Measurements from ENCODE around the gene PLK5.
"Not testable (repeated sequence)": the region's sequence is repeated elsewhere in the genome, so short reads cannot be mapped to it uniquely, and the experiment has no call there.

PLK5 gene

GRCh38 chr19:1526066-1526778 lies 2.3 kb downstream of the PLK5 start:
- no peak for DNase-seq

DNA sequence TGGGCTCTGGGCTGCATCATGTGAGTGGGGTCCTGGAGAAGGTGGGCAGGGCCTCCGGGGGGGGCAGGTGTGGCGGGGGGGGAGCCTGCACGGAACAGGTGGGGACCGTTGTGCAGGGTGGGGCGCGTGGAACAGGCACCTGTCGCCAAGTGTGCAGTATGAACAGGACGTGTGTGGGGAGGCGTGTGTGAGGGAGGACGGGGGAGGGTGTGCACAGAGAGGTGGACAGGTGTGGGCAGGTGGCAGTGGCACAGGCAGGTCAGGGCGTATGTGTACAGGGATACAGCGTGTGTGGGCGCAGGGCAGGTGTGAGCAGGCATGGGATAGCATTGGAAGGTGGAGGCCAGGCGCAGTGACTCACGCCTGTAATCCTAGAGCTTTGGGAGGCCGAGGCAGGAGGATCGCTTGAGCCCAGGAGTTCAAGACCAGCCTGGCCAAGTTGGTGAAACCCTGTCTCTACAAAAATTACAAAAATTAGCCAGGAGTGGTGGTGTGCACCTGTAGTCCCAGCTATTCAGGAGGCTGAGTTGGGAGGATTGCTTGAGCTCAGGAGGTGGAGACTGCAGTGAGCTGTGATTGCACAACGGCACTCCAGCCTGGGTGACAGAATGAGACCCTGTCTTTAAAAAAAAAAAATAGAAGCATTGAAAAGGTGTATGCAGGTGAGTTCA lies 3.2 kb downstream of the PLK5 start:
- DNase-seq, result no peak

- no peak for DNase-seq
These were observed 3.9 kb downstream of the PLK5 start for GRCh38 chr19:1527650-1528309.

DNA sequence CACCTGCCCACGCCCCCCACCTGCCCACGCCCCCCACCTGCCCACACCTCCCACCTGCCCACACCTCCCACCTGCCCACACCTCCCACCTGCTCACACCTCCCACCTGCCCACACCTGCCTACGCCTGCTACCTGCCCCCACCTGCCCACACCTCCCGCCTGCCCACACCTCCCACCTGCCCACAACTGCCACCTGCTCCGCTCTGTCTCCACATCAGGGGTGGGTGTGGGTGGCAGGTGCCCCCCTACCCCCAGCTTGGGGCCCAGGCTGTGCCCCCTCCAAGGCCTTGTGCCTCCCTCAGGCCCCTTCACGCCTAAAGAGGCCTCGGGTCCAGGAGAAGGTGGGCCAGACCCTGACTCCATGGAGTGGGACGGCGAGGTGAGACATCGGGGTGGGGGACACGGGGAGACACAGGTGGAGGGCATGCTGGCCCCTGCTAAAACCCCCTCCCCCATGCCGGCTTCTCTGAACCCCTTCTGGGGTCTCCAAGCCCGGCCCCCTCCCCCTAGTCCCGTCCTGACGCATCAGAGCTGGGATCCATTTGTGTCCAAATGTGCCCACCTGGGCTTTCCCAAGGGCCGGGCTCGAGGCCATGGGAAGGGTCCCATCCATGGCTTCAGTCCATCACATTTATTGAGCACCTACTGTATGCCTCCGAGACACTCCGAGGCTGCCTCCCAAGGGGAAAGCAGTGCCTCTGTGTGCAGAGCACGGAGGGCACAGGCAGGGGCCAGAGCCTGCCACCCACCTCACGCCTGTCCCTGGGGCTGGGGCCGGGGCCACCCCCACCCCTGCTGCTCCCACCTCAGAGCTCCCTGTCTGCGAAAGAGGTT lies 4.9 kb downstream of the PLK5 start:
- DNase-seq, result no peak

DNA sequence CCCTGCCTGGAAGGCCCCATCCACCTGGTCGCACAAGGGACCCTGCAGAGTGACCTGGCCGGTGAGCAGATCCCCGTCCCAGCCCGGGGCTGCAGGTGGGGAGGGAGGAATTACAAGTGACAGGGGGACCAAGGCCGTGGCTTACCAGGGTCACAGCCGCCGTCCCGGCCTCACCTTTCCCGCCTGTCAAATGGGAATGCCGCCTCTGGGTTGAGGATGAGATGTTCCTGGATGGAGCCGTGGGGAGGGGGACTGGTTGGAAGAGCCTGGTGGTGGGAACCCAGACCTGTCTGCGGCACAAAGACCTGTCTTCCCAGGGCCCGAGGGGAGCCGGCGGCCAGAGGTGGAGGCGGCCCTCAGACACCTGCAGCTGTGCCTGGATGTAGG lies 5.5 kb downstream of the PLK5 start:
- no peak for DNase-seq

DNA sequence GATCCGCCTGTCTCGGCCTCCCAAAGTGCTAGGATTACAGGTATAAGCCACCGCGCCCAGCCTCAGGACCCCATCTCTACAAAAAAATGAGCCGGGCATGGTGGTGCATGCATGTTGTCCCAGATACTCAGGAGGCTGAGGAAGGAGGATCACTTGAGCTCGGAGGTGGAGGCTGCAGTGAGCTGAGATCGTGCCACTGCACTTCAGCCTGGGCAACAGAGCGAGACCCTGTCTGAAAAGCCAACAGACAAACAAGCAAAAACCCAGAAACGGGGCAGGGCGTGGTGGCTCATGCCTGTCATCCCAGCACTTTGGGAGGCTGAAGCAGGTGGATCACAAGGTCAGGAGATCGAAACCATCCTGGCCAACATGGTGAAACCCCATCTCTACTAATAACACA lies 7.0 kb downstream of the PLK5 start:
- not testable (repeated sequence) for DNase-seq

DNA sequence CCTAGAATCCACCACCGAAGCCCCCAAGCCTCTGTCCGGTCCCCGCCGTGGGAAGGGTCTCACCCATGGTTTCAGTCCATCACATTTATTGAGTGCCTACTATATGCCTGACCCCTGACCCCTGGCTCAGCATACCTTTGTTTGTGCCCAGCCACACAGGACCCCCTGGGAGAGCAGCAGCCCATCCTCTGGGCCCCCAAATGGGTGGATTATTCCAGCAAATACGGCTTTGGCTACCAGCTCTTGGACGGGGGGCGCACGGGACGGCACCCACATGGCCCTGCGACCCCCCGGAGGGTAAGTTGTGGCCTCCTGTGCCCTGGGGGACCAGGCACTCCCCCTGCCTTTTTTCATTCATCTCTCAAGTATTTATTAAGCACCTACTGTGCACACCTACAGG lies 7.7 kb downstream of the PLK5 start:
- DNase-seq, result no peak

GRCh38 chr19:1532003-1532402 lies 8.1 kb downstream of the PLK5 start:
- DNase-seq, result no peak

DNA sequence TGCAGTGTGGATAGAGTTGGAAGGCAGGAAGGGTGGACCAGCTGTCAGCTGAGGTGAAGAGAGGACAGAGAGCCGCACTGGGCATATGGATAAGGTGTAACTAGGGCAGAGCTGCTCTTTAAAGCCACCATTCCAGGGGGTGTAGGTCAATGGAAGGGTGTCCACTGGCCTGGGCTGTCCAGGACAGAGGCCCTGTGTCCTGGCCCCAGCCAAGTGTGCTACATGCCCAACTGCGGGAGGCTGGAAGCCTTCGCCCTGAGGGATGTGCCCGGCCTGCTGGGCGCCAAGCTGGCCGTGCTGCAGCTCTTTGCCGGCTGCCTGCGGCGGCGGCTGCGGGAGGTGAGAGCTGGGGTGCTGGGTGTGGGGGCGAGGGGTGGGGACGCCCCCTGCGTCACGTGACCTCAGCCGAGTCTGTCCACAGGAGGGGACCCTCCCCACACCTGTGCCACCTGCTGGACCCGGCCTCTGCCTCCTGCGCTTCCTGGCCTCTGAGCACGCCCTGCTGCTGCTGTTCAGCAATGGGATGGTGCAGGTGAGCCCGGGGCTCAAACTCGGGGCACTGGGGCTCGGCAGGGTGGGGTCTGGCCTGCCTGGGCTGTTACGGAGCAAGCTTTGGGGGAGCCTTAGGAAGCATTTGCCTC lies 9.8 kb downstream of the PLK5 start:
- no peak for DNase-seq

DNA sequence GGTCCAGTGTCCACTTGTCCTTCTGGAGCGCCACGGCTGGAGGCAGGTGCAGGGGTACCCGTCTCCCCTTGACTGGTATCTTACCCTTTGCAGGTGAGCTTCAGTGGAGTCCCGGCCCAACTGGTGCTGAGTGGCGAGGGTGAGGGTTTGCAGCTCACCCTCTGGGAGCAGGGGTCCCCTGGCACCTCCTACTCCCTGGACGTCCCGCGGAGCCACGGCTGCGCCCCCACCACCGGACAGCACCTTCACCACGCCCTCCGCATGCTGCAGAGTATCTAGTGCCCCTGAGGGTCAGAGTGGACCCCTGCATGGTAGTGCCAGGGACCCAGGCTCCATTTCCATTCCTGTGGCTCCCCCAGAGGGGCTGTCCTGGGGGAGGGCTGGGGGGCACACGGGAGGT lies 11.1 kb downstream of the PLK5 start:
- no peak for DNase-seq

DNA sequence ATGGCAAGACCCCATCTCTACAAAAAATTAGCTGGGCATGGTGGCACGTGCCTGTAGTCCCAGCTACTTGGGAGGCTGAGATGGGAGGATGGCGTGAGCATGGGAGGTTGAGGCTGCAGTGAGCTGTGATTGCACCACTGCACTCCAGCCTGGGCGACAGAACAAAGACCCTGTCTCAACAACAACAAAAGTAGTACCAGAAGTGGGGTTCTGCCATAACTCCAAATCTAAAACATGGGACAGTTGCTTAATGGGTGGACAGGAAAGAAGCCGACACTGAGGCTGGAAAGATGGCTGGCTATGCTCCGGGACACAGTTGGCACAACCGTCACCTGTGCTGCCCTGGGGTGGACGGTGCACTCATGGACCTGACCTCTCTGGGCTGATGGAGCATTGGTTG lies 11.8 kb downstream of the PLK5 start:
- not testable (repeated sequence) for DNase-seq

DNA sequence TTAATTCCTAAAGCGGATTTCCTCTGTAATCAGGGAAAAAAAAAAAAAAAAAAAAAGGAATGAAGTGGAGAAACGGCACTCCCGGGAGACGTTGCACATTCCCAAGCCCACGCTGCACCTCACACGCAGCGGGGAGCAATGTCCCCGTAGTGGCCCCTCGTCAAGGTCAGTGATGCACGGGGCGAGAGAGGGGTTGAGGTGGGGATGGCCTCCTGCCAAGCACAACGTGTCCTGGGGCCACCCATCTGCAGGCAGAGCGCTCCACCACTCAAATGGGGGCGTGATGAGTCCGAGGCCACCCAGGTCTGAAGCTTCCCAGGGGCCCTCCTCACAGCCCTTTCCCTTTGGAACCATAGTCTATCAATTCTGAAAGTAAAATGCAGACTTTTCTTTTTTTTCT lies 15.1 kb downstream of the PLK5 start:
- DNase-seq, result no peak

DNA sequence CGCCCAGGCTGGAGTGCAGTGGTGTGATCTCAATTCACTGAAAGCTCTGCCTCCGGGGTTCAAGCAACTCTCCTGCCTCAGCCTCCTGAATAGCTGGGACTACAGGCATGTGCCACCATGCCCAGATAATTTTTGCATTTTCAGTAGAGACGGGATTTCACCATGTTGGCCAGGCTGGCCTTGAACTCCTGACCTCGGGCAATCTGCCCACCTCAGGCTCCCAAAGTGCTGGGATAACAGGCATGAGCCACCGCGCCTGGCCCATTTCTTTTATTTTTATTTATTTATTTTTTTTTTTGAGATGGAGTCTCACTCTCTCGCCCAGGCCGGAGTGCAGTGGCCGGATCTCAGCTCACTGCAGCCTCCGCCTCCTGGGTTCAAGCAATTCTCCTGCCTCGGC lies 15.9 kb downstream of the PLK5 start:
- not testable (repeated sequence) for DNase-seq

DNA sequence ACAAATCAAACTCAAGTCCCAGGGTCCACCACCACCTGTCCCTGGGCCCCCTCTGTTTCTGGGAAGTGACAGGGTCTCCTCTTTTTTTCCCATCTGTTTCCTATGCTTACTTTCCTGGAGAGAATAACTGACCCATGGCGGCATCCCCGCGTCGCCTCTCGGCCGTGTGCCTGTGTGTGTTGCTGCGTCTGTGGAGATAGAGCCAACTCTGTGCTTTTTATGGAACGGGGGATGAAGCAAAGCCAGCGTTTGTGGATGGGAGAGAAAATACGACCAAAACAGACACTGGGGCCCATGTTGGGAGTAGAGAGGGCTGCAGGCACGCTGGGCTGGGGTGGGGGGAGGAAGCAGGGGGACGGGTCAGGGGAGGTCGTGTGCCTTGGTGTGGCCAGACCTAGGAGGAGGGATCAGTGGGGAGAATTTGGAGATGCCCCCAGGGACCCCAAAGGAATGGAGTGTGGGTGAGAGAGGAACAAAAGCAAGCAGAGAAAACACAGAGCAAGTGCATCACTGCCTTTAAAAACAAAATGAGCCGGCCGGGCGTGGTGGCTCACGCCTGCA lies 16.6 kb downstream of the PLK5 start:
- no peak for DNase-seq

- DNase-seq, result no peak
These were observed 25.6 kb downstream of the PLK5 start for GRCh38 chr19:1549332-1549945.

DNA sequence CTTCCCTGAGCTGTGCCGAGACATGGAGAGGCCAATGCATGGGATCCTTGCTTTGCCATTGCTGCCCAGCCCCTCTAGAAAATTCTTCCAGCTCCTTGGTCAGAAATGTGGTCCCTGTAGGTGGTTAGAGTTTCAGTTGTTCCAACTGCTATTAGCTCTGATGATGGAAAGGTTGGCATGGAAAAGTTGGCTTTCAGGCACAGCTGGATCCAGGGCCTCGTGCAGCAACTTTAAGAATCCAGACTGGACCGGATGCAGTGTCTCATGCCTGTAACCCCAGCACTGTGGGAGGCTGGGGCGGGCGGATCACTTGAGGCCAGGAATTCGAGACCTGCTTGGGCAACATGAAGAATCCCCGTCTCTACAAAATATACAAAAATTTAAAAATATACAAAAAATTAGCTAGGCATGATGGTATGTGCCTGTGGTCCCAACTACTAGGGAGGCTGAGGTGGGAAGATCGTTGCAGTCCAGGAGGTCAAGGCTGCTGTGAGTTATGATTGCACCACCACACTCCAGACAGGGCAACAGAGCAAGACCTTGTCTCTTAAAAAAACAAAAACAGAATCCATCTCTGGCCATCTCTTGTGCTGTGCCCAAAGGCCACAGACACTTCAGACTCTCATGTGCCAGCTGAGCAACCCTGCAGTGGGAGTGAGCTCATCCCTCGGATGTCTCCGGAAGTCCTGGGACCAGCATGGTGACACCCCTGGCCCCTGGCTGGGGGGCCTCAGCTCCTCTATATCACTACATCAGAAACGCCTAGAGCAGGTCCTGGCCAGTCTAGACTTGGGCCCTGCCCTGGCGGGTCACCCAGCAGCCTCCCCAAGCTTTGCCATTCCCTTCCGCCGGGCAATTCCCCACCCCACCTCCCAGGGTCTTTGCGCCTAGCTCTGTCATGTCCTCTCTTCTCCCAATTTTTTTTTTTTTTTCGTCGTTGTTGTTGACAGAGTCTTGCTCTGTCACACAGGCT lies 27.5 kb downstream of the PLK5 start:
- no peak for DNase-seq

DNA sequence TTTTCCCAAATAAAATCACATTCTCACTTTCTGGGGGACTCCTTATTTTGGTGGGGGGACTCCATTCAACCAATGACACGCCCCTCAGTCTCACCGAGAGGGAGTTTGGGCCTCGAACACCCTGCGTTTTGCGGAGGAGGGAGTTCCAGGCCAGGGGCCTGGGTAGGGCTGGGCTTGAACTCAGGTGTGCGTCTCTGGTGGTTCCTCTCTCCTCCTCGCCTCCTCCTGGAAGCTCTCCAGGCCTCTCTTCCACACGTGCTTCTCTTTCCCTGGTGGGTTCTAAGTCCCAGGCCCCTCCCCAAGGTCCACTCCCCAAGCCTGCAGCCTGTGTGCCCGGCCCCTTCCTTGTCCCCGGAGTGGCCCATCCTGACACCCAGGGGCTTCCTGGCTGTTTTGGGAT lies 29.5 kb downstream of the PLK5 start:
- DNase-seq, result no peak

GRCh38 chr19:1554968-1555367 lies 31.1 kb downstream of the PLK5 start:
- DNase-seq, result no peak

DNA sequence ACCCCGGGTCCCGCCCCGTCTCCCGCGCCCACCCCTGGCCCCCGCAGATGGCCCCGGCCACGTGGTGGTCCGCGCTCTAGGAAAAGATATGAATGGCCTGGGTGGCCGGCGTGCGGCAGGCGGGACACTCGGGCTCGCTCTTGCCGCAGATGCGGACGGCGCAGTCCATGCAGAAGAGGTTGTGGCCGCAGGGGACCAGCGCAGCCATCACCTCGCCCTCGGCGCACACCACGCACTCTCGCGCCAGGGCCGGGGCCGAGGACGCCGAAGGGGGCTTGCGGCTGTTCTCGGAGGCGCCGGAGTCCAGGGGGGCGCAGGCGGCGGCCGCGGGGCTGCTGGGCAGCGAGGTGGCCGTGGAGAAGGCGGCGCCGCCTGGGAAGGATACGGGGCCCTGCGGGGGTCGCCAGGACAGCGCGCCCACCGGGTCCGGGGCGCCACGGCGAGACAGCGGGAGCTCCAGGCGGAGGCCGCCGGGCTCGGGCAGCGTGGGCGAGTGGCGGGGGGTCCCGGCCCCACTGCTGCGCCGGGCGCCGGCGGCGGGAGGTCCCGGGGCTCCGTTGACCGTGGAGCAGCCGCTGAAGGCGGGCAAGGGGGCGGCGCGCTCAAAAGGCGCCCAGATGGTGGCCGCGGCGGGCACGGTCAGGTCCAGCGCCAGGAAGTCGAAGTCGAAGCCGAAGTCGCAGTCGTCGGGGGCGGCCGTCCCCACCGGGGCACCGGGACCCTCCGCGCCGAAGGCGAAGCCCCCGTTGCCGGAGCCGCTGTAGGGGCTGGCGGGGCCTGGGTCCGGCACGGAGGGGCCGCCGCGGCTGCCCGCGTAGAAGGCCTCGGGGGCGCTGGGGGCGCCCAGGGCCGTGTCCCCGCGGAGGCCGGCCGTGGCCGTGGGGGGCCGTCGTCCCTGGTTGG lies 31.9 kb downstream of the PLK5 start:
- DNase-seq, result no peak
